ENCODE measurements around the gene TBXT. TPM values are rescaled to one million over a fixed set of nuclear protein-coding genes. Genes with fewer than 3 reads are reported as not detected.

Gene TBXT
- total and polyA plus RNA-seq, 2 experiments from 2014 or later: 0.23 TPM; not detected in 1

- H3K27ac Mint-ChIP-seq: no peak overlapping the region
- H3K9me3 Mint-ChIP-seq: no peaks in the 10 kb centered on the region
- peaks cover 31% of the 10 kb centered on the region for H3K4me1 Mint-ChIP-seq
- H3K36me3 Mint-ChIP-seq (ENCODE audit: low read depth): no peaks in the 10 kb centered on the region
- H3K27me3 Mint-ChIP-seq (ENCODE audit: insufficient read depth, low read depth, poor library complexity): peaks cover 31% of the 10 kb centered on the region
- Histone ChIP-seq H3F3A (replicated peaks; ENCODE audit: low read depth) (peaks cover 17% of the 10 kb centered on the region; the same call in 1 of the 2 replicates), H3K36me3 (ENCODE audit: insufficient read depth) (no peaks in the 10 kb centered on the region), H3K79me2 (replicated peaks; ENCODE audit: insufficient read depth) (no peaks in the 10 kb centered on the region), H2AFZ (peak overlapping the region; percentile 72), H3K27ac (ENCODE audit: low read depth) (no peak overlapping the region), H3K27me3 (ENCODE audit: insufficient read depth) (peaks cover 98% of the 10 kb centered on the region), H3K9me2 (ENCODE audit: insufficient read depth) (no peaks in the 10 kb centered on the region), H4K20me1 (replicated peaks; ENCODE audit: insufficient read depth) (peaks cover 13% of the 10 kb centered on the region), H3K4me3 (peak overlapping the region; percentile 80), H3K4me1 (ENCODE audit: insufficient read depth) (peaks cover 61% of the 10 kb centered on the region), H3K4me2 (peak overlapping the region; percentile 95)
- TF ChIP-seq EZH2 (IDR thresholded peaks at IDR 0.05; ENCODE audit: low read depth, unreplicated experiment) (peak; percentile 93), EZH2phosphoT487 (IDR thresholded peaks at IDR 0.05; ENCODE audit: unreplicated experiment) (peak; percentile 74), JUNB (IDR thresholded peaks at IDR 0.05; ENCODE audit: unreplicated experiment) (no peak), POLR2AphosphoS5 (IDR thresholded peaks at IDR 0.05; ENCODE audit: low read depth) (no peak), ZNF331 (CRISPR knock-in tag; IDR thresholded peaks at IDR 0.05; ENCODE audit: low read depth) (no peak)
- ATAC-seq (no peak), DNase-seq (ENCODE audit: low spot score) (peak; percentile 68)
- H3K4me3 Mint-ChIP-seq: peak overlapping the region; percentile 84
Observed at GRCh38 chr6:166169549-166170421, 2.1 kb upstream of the TBXT start.

DNA sequence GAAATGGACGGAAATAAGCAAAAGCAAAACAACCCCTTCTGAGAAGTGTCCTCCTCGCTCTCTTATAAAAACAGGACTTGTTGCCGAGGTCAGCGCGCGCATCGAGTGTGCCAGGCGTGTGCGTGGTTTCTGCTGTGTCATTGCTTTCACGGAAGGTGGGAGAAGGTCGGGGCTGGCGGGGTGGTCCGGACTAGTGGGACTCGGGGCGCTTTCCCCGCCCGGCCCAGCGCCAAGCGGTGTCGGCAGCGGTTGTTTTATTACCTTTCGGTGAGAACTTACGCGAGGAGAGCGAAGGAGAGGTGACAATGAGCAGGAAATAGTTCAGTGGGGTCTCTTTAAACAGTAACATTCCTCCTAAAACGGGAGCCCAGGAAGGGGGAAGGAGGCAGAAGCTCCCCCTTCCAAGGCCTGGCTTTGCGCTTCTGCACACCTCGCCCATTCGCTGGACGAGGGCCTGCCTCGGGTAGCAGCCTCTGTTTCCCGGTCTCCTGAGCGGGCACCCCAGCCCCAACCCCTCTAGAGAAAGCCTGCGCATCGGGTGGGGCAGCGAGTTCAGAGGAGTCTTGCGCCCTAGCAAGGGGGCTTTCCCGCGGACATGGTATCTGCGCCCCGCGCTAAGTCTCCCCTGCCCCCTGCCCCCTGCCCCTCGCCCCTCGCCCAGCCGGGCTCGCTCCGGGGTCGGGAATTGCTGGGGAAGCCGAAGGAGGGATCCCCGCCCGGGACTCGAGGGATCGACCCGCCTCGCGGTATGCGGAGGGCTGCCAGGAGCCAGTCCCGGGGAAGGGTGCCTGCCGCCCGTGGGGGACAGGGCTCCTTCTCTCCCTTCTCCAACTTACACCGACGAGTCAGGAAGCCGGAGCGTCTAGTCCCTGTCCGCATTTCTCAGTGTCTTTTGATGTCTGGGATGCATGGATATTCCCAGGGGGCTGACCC, 1.2 kb upstream of the TBXT start:
- H3K9me2 ChIP-seq (ENCODE audit: insufficient read depth): no peaks in the 10 kb centered on the region
- DNase-seq (ENCODE audit: low spot score) (peak; percentile 47), ATAC-seq (peak; percentile 4)
- TF ChIP-seq REST (IDR thresholded peaks at IDR 0.05; ENCODE audit: unreplicated experiment) (no peak), EZH2phosphoT487 (IDR thresholded peaks at IDR 0.05; ENCODE audit: unreplicated experiment) (peak; percentile 80), STAT1 (IDR thresholded peaks at IDR 0.05; ENCODE audit: unreplicated experiment) (no peak), EZH2 (IDR thresholded peaks at IDR 0.05; ENCODE audit: low read depth, unreplicated experiment) (peak; percentile 98)
- TF ChIP-seq, protein P1, sequence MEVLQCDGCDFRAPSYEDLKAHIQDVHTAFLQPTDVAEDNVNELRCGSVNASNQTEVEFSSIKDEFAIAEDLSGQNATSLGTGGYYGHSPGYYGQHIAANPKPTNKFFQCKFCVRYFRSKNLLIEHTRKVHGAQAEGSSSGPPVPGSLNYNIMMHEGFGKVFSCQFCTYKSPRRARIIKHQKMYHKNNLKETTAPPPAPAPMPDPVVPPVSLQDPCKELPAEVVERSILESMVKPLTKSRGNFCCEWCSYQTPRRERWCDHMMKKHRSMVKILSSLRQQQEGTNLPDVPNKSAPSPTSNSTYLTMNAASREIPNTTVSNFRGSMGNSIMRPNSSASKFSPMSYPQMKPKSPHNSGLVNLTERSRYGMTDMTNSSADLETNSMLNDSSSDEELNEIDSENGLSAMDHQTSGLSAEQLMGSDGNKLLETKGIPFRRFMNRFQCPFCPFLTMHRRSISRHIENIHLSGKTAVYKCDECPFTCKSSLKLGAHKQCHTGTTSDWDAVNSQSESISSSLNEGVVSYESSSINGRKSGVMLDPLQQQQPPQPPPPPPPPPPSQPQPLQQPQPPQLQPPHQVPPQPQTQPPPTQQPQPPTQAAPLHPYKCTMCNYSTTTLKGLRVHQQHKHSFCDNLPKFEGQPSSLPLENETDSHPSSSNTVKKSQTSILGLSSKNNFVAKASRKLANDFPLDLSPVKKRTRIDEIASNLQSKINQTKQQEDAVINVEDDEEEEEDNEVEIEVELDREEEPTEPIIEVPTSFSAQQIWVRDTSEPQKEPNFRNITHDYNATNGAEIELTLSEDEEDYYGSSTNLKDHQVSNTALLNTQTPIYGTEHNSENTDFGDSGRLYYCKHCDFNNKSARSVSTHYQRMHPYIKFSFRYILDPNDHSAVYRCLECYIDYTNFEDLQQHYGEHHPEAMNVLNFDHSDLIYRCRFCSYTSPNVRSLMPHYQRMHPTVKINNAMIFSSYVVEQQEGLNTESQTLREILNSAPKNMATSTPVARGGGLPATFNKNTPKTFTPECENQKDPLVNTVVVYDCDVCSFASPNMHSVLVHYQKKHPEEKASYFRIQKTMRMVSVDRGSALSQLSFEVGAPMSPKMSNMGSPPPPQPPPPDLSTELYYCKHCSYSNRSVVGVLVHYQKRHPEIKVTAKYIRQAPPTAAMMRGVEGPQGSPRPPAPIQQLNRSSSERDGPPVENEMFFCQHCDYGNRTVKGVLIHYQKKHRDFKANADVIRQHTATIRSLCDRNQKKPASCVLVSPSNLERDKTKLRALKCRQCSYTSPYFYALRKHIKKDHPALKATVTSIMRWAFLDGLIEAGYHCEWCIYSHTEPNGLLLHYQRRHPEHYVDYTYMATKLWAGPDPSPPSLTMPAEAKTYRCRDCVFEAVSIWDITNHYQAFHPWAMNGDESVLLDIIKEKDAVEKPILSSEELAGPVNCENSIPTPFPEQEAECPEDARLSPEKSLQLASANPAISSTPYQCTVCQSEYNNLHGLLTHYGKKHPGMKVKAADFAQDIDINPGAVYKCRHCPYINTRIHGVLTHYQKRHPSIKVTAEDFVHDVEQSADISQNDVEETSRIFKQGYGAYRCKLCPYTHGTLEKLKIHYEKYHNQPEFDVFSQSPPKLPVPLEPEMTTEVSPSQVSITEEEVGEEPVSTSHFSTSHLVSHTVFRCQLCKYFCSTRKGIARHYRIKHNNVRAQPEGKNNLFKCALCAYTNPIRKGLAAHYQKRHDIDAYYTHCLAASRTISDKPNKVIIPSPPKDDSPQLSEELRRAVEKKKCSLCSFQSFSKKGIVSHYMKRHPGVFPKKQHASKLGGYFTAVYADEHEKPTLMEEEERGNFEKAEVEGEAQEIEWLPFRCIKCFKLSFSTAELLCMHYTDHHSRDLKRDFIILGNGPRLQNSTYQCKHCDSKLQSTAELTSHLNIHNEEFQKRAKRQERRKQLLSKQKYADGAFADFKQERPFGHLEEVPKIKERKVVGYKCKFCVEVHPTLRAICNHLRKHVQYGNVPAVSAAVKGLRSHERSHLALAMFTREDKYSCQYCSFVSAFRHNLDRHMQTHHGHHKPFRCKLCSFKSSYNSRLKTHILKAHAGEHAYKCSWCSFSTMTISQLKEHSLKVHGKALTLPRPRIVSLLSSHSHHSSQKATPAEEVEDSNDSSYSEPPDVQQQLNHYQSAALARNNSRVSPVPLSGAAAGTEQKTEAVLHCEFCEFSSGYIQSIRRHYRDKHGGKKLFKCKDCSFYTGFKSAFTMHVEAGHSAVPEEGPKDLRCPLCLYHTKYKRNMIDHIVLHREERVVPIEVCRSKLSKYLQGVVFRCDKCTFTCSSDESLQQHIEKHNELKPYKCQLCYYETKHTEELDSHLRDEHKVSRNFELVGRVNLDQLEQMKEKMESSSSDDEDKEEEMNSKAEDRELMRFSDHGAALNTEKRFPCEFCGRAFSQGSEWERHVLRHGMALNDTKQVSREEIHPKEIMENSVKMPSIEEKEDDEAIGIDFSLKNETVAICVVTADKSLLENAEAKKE (CRISPR knock-in tag; IDR thresholded peaks at IDR 0.05): no peak
- Mint-ChIP-seq H3K36me3 (ENCODE audit: low read depth) (no peaks in the 10 kb centered on the region), H3K27ac (no peak overlapping the region), H3K4me3 (peak overlapping the region; percentile 84), H3K27me3 (ENCODE audit: insufficient read depth, low read depth, poor library complexity) (peaks cover 40% of the 10 kb centered on the region), H3K9me3 (no peaks in the 10 kb centered on the region), H3K4me1 (peaks cover 31% of the 10 kb centered on the region)
- no peaks in the 10 kb centered on the region for H3K36me3 ChIP-seq (ENCODE audit: insufficient read depth)
- H3F3A ChIP-seq (replicated peaks; ENCODE audit: low read depth): peaks cover 17% of the 10 kb centered on the region; the same call in 1 of the 2 replicates
- H4K20me1 ChIP-seq (replicated peaks; ENCODE audit: insufficient read depth): peaks cover 18% of the 10 kb centered on the region
- H3K79me2 ChIP-seq (replicated peaks; ENCODE audit: insufficient read depth): no peaks in the 10 kb centered on the region
- H3K27ac ChIP-seq (ENCODE audit: low read depth): no peak overlapping the region
- peak overlapping the region; percentile 98 for H2AFZ ChIP-seq
- H3K27me3 ChIP-seq (ENCODE audit: insufficient read depth): peaks cover 98% of the 10 kb centered on the region
- peak overlapping the region; percentile 80 for H3K4me3 ChIP-seq
- H3K4me1 ChIP-seq (ENCODE audit: insufficient read depth): peaks cover 56% of the 10 kb centered on the region
- peak overlapping the region; percentile 95 for H3K4me2 ChIP-seq

Data from GM23338 (cell line).